ENCODE data around the gene FAM20C. TPM values are rescaled to one million over a fixed set of nuclear protein-coding genes. Genes with fewer than 3 reads are reported as not detected.

Gene FAM20C
- total RNA-seq, 4 donors from 2014 or later: 43.0 to 112 (median 44.0) TPM

DNA sequence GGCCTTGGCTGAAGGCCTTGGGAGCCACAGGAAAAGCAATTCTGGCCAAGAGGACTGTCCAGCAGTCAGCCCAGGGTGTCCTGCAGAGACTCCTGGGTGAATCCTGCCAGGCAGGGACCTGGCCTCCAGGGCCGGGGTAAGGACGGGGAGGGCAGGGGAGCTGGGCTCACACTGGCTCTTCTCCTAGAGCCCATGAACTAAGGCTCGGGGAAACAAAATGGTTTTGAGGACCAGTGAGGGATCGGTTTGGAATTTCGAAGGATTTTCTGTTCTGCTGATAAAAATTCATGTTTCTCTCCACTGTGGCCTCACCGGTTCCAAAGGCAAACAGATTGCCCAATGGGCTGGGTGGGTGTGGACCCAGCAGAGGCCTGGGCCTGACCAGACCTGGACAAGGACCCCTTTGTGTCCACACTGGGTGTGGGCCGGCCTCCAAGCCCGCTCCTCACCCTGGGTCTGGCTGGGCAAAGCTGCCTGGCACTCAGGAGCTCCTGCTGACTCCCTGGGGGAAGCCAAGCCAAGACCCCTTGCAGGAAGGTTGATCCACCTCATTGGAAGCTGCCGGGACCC is 27.3 kb downstream of the FAM20C start:
- Histone ChIP-seq H3K27ac (peak overlapping the region; percentile 26 to 83 (median 76)), H3K9me3 (no peaks in the 10 kb centered on the region), H3K4me3 (no peak overlapping the region), H3K4me1 (peaks cover 0 to 60% (median 28%) of the 10 kb centered on the region in 4 donors), H3K27me3 (no peaks in the 10 kb centered on the region), H3K36me3 (peaks cover 0 to 38% (median 0%) of the 10 kb centered on the region in 3 donors)
- 27 to 55% methylated on average over 9 of the region's 9 CpGs for WGBS, 2 donors
- peak in 1 of 2 donors; percentile 59 for DNase-seq (ENCODE audit: low spot score in 2 of 2)
- TF ChIP-seq POLR2A (IDR thresholded peaks at IDR 0.05) (no peak), EP300 (IDR thresholded peaks at IDR 0.05) (peak in 1 of 2 donors; percentile 69)
- TF ChIP-seq, protein P1, sequence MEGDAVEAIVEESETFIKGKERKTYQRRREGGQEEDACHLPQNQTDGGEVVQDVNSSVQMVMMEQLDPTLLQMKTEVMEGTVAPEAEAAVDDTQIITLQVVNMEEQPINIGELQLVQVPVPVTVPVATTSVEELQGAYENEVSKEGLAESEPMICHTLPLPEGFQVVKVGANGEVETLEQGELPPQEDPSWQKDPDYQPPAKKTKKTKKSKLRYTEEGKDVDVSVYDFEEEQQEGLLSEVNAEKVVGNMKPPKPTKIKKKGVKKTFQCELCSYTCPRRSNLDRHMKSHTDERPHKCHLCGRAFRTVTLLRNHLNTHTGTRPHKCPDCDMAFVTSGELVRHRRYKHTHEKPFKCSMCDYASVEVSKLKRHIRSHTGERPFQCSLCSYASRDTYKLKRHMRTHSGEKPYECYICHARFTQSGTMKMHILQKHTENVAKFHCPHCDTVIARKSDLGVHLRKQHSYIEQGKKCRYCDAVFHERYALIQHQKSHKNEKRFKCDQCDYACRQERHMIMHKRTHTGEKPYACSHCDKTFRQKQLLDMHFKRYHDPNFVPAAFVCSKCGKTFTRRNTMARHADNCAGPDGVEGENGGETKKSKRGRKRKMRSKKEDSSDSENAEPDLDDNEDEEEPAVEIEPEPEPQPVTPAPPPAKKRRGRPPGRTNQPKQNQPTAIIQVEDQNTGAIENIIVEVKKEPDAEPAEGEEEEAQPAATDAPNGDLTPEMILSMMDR (IDR thresholded peaks at IDR 0.05): no peak

DNA sequence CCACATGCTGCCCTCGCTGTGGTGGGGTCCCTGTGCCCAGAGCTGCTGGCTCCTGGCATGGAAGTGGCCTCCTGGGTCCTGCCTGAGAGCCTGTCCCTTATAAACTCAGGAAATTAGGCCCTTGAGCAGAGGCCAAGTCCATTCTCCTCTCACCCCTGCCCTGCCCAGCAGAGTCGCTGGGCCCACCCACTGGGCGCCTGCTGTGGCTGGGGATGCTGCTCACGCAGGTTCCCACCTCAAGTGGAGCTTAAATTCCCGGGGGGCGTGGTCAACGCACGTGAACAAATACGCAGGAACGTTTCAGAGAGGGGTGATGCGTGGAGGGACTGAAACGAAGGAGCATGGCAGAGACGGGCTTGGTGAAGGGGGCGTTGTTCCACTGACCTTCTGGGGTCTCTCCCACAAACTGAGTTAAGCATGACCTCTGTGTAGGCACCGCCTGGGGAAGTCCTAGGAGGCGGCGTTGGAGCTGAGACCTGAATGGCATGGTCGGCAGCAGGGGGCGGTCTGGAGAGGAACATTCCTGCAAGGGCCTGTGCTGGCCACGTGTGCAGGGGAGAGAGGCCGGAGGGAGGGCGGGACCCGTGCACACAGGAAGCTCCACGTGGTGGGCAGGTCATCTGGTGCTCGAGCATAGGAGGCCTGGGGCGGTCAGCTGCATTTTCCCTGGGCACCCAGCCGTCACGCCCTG is 27.9 kb downstream of the FAM20C start:
- TF ChIP-seq EP300 (IDR thresholded peaks at IDR 0.05): no peak
- TF ChIP-seq, protein P1 (IDR thresholded peaks at IDR 0.05): peak in 2 of 5 experiments; percentile 4 to 11
- H3K9me3 ChIP-seq: no peaks in the 10 kb centered on the region
- H3K27me3 ChIP-seq: no peaks in the 10 kb centered on the region
- peaks cover 0 to 37% (median 0%) of the 10 kb centered on the region in 3 donors for H3K36me3 ChIP-seq
- H3K27ac ChIP-seq: peak overlapping the region; percentile 23 to 83 (median 68)
- peaks cover 0 to 57% (median 28%) of the 10 kb centered on the region in 4 donors for H3K4me1 ChIP-seq
- no peak overlapping the region for H3K4me3 ChIP-seq
- 42 to 55% methylated on average over 20 to 23 of the region's 28 CpGs for WGBS, 2 donors
- no peak for DNase-seq (ENCODE audit: low spot score in 2 of 2)

DNA sequence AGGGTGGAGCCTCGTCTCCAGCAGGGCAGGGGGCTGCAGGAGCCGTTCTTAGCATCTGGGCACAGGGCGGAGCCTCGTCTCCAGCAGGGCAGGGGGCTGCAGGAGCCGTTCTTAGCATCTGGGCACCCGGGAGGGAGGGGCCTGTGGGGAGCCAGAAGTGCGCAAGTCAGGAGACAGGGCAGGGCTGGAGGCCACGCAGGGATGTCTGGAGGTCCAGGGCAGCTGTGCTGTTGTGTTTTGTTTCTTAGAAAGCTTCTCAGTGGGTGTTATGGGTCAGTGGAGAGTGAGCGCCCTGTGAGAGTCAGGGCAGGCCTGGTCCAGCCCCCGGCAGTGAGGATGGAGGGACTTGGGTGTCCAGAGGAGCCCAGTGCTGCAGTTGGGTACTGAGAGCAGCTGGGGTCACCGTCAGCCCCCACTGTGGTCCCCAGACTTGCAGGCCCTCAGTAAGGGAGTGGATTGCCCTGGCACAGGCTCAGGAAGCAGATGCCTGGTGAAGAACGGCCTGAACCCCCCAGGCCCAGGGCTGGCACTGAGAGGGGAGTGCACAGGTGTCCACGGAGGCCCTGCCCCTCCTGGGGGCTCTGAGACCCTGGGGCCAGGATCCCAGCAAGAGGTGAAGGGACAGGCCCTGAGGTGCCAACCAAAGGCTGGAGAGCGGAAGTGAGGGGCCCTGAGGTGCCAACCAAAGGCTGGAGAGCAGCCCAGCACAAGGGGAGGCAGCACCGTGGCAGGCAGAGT is 29.8 kb downstream of the FAM20C start:
- H3K9me3 ChIP-seq: no peaks in the 10 kb centered on the region
- WGBS, 2 donors: 55 to 57% methylated on average over 9 to 11 of the region's 15 CpGs
- H3K27ac ChIP-seq: peak overlapping the region in 2 of 4 donors; percentile 66 to 74
- no peak for DNase-seq (ENCODE audit: low spot score in 2 of 2)
- TF ChIP-seq EP300 (IDR thresholded peaks at IDR 0.05) (no peak), POLR2A (IDR thresholded peaks at IDR 0.05) (no peak)
- TF ChIP-seq, protein P1 (IDR thresholded peaks at IDR 0.05): no peak
- H3K36me3 ChIP-seq: peaks cover 0 to 34% (median 0%) of the 10 kb centered on the region in 3 donors
- peaks cover 0 to 47% (median 28%) of the 10 kb centered on the region in 4 donors for H3K4me1 ChIP-seq
- H3K4me3 ChIP-seq: no peak overlapping the region
- H3K27me3 ChIP-seq: no peaks in the 10 kb centered on the region

DNA sequence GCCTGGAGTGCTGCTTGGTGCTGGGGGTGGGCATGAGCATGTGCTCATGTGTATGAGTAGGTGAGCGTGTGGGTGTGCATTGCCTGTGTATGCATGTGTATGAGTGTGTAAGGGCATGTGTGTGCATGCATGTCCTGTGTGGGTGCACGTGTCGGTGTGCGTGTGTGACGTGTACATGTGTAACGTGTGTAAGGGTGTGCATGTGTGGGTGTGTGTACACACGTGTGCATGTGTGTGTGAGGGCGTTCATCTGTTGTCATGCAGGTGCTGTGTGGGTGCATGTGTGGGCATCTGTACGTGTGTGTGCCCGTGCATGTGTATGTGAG is 30.3 kb downstream of the FAM20C start:
- no peak for DNase-seq (ENCODE audit: low spot score in 2 of 2)
- no peak overlapping the region for H3K4me3 ChIP-seq
- WGBS, 2 donors: 79 to 83% methylated on average over 10 of the region's 10 CpGs
- H3K9me3 ChIP-seq: no peaks in the 10 kb centered on the region
- no peak for TF ChIP-seq POLR2A (IDR thresholded peaks at IDR 0.05)
- TF ChIP-seq, protein P1 (IDR thresholded peaks at IDR 0.05): no peak
- no peak for TF ChIP-seq EP300 (IDR thresholded peaks at IDR 0.05)
- peaks cover 0 to 45% (median 28%) of the 10 kb centered on the region in 4 donors for H3K4me1 ChIP-seq
- peaks cover 0 to 30% (median 0%) of the 10 kb centered on the region in 3 donors for H3K36me3 ChIP-seq
- no peaks in the 10 kb centered on the region for H3K27me3 ChIP-seq
- peak overlapping the region in 1 of 4 donors; percentile 66 for H3K27ac ChIP-seq
